IMR-90 (cell line): Measurements from ENCODE around the gene HSH2D. TPM values are rescaled to one million over a fixed set of nuclear protein-coding genes. Genes with fewer than 3 reads are reported as not detected.

ENCODE experiments used
- ATAC-seq: fragments of 200-7000 bp; cut with Tn5 transposase; 2 replicates; pipeline ENCODE4 v1.9.1; 2020; ENCODE audit warnings: low read depth, mild to moderate bottlenecking, moderate library complexity
- BruUV-seq: library from RNA; stranded (reverse); fragments of 400-500 nt; replicated peaks from 2 replicates; lab custom pipeline; 2021; lab: Mats Ljungman, UMichigan
- CTCF ChIA-PET: fragments of 300-600 bp; formaldehyde crosslinking; extraction: SDS; loops from one replicate; lab custom pipeline; 2021; ENCODE audit warnings: antibody characterized with exemption; lab: Yijun Ruan, JAX
- POLR2A ChIA-PET: fragments of 300-600 bp; sonication (Branson Sonifier 250); formaldehyde crosslinking; loops from one replicate; lab custom pipeline; 2022; ENCODE audit warnings: antibody characterized with exemption; ENCODE audit not compliant: unreplicated experiment; lab: Charles Lee
- DNase-seq: peaks from one replicate; pipeline ENCODE4 v3.0.0; 2013
- H2AFZ ChIP-seq: replicated peaks from 2 replicates; pipeline ENCODE3; 2013; ENCODE audit warnings: low read length, mild to moderate bottlenecking; ENCODE audit not compliant: poor library complexity
- H2AK5ac ChIP-seq: 2 replicates; pipeline ENCODE4 v1.6.1; 2013; ENCODE audit warnings: low read depth, low read length, inconsistent platforms
- H2AK9ac ChIP-seq: replicated peaks from 2 replicates; pipeline ENCODE3; 2013; ENCODE audit warnings: mild to moderate bottlenecking, low read depth, low read length, moderate library complexity; ENCODE audit not compliant: poor library complexity
- H2BK120ac ChIP-seq: 2 replicates; pipeline ENCODE4 v1.6.1; 2013; ENCODE audit warnings: low read depth, low read length, inconsistent platforms
- H2BK15ac ChIP-seq: 3 replicates; pipeline ENCODE4 v1.6.1; 2013; ENCODE audit warnings: low read depth, low read length, inconsistent platforms
- H2BK20ac ChIP-seq: 2 replicates; pipeline ENCODE4 v1.6.1; 2013; ENCODE audit warnings: low read depth, mild to moderate bottlenecking, inconsistent platforms, low read length, moderate library complexity
- H2BK5ac ChIP-seq: 2 replicates; pipeline ENCODE4 v1.6.1; 2013; ENCODE audit warnings: mild to moderate bottlenecking, low read depth, low read length, inconsistent platforms; ENCODE audit not compliant: poor library complexity, severe bottlenecking
- H3K14ac ChIP-seq: replicated peaks from 2 replicates; pipeline ENCODE4 v1.6.1; 2013; ENCODE audit warnings: low read depth, low read length, inconsistent platforms
- H3K18ac ChIP-seq: 2 replicates; pipeline ENCODE4 v1.6.1; 2013; ENCODE audit warnings: low read depth, low read length, control low read depth
- H3K23ac ChIP-seq: 2 replicates; pipeline ENCODE4 v1.6.1; 2013; ENCODE audit warnings: low read depth, low read length, inconsistent platforms
- H3K27ac ChIP-seq: 2 replicates; pipeline ENCODE4 v1.5.1; 2013; ENCODE audit warnings: mild to moderate bottlenecking, control low read depth, low read length; ENCODE audit not compliant: insufficient read depth
- H3K27me3 ChIP-seq: 2 replicates; pipeline ENCODE4 v1.6.1; 2013; ENCODE audit warnings: low read length; ENCODE audit not compliant: control insufficient read depth, insufficient read depth
- H3K36me3 ChIP-seq: 2 replicates; pipeline ENCODE4 v1.6.1; 2013; ENCODE audit warnings: low read length, mixed read lengths; ENCODE audit not compliant: control insufficient read depth, insufficient read depth
- H3K4ac ChIP-seq: 2 replicates; pipeline ENCODE4 v1.6.1; 2013; ENCODE audit warnings: low read depth, low read length, inconsistent platforms
- H3K4me1 ChIP-seq: 2 replicates; pipeline ENCODE4 v1.6.1; 2013; ENCODE audit warnings: low read length, mixed read lengths; ENCODE audit not compliant: control insufficient read depth, insufficient read depth
- H3K4me2 ChIP-seq: 2 replicates; pipeline ENCODE4 v1.6.1; 2013; ENCODE audit warnings: low read depth, mild to moderate bottlenecking, control low read depth, low read length, moderate library complexity
- H3K4me3 ChIP-seq: 2 replicates; pipeline ENCODE4 v1.5.1; 2013; ENCODE audit warnings: low read depth, mild to moderate bottlenecking, control low read depth, low read length, moderate library complexity; ENCODE audit not compliant: insufficient read depth
- H3K56ac ChIP-seq: 2 replicates; pipeline ENCODE4 v1.6.1; 2013; ENCODE audit warnings: low read length, inconsistent platforms; ENCODE audit not compliant: insufficient read depth; ENCODE audit errors: extremely low read depth
- H3K79me1 ChIP-seq, 2 experiments: 2 replicates each; pipeline ENCODE4 v1.6.1; 2013; ENCODE audit warnings: low read length in 2 of 2, inconsistent platforms in 1 of 2, low read depth in 1 of 2
- H3K9ac ChIP-seq: 2 replicates; pipeline ENCODE4 v1.6.1; 2013; ENCODE audit warnings: low read depth, low read length, control low read depth
- H3K9me1 ChIP-seq: 2 replicates; pipeline ENCODE4 v1.6.1; 2013; ENCODE audit warnings: low read length, inconsistent platforms; ENCODE audit not compliant: insufficient read depth
- H3K9me3 ChIP-seq: 2 replicates; pipeline ENCODE4 v1.6.1; 2013; ENCODE audit warnings: low read length; ENCODE audit not compliant: control insufficient read depth, insufficient read depth
- H4K20me1 ChIP-seq: 2 replicates; pipeline ENCODE4 v1.6.1; 2013; ENCODE audit warnings: low read length, inconsistent platforms; ENCODE audit not compliant: insufficient read depth
- H4K5ac ChIP-seq: 2 replicates; pipeline ENCODE4 v1.6.1; 2013; ENCODE audit warnings: mild to moderate bottlenecking, low read depth, low read length, control low read depth
- H4K8ac ChIP-seq, 2 experiments: 2 replicates each; pipeline ENCODE4 v1.6.1; 2013; ENCODE audit warnings: low read depth in 2 of 2, low read length in 2 of 2, control low read depth in 1 of 2, inconsistent platforms in 1 of 2
- H4K91ac ChIP-seq: 2 replicates; pipeline ENCODE4 v1.6.1; 2013; ENCODE audit warnings: low read depth, low read length, inconsistent platforms; ENCODE audit not compliant: insufficient read depth
- BHLHE40 ChIP-seq: fragments of 150-350 bp; IDR thresholded peaks from 2 replicates; pipeline ENCODE4 v1.6.1; 2016; ENCODE audit warnings: mild to moderate bottlenecking, low read depth, low read length
- CEBPB ChIP-seq: IDR thresholded peaks from 2 replicates; pipeline ENCODE4 v1.6.1; 2012; ENCODE audit warnings: low read depth, low read length, improper control_type of control experiment
- CHD1 ChIP-seq: IDR thresholded peaks from 2 replicates; pipeline ENCODE4 v1.6.1; 2012; ENCODE audit warnings: low read depth, low read length, improper control_type of control experiment
- CTCF ChIP-seq: conservative IDR thresholded peaks from 2 replicates; pipeline ENCODE4 v1.5.1; 2012; ENCODE audit warnings: mild to moderate bottlenecking, low read depth, low read length, improper control_type of control experiment
- ELK1 ChIP-seq: fragments of 150-350 bp; IDR thresholded peaks from 2 replicates; pipeline ENCODE4 v1.6.1; 2016; ENCODE audit warnings: low read depth, mild to moderate bottlenecking, low read length, moderate library complexity, borderline replicate concordance
- FOS ChIP-seq: fragments of 150-350 bp; IDR thresholded peaks from 2 replicates; pipeline ENCODE4 v1.6.1; 2016; ENCODE audit warnings: low read depth, low read length
- MAFK ChIP-seq: IDR thresholded peaks from 2 replicates; pipeline ENCODE4 v1.6.1; 2012; ENCODE audit warnings: low read depth, low read length, improper control_type of control experiment
- MAZ ChIP-seq: IDR thresholded peaks from 2 replicates; pipeline ENCODE4 v1.6.1; 2012; ENCODE audit warnings: low read depth, mild to moderate bottlenecking, low read length, improper control_type of control experiment, moderate library complexity, borderline replicate concordance
- MXI1 ChIP-seq: IDR thresholded peaks from 2 replicates; pipeline ENCODE4 v1.6.1; 2012; ENCODE audit warnings: low read depth, mild to moderate bottlenecking, low read length, moderate library complexity, borderline replicate concordance
- NFE2L2 ChIP-seq: fragments of 150-350 bp; IDR thresholded peaks from 2 replicates; pipeline ENCODE4 v1.6.1; 2016; ENCODE audit warnings: low read depth, mild to moderate bottlenecking, low read length
- POLR2A ChIP-seq: IDR thresholded peaks from 2 replicates; pipeline ENCODE4 v1.6.1; 2012; ENCODE audit warnings: mild to moderate bottlenecking, low read depth, low read length
- RAD21 ChIP-seq: IDR thresholded peaks from 2 replicates; pipeline ENCODE4 v1.6.1; 2012; ENCODE audit warnings: low read length, improper control_type of control experiment
- RCOR1 ChIP-seq: IDR thresholded peaks from 2 replicates; pipeline ENCODE4 v1.6.1; 2012; ENCODE audit warnings: mild to moderate bottlenecking, low read length, improper control_type of control experiment; ENCODE audit not compliant: insufficient replicate concordance
- RFX5 ChIP-seq: IDR thresholded peaks from 2 replicates; pipeline ENCODE4 v1.8.0; 2012; ENCODE audit warnings: low read depth, mild to moderate bottlenecking, low read length, moderate library complexity
- SMC3 ChIP-seq: fragments of 150-350 bp; IDR thresholded peaks from 2 replicates; pipeline ENCODE4 v1.6.1; 2016; ENCODE audit warnings: low read depth, mild to moderate bottlenecking, antibody characterized with exemption, low read length, moderate library complexity
- USF2 ChIP-seq: fragments of 150-350 bp; IDR thresholded peaks from 2 replicates; pipeline ENCODE4 v1.6.1; 2017; ENCODE audit warnings: mild to moderate bottlenecking, antibody characterized with exemption, low read length, low read depth
- WGBS, 2 experiments: methylation state at CpG; one replicate each; pipeline versions ENCODE4 v1.1.5 to v1.1.7; 2013; ENCODE audit warnings: missing lambda C conversion rate in 2 of 2; ENCODE audit not compliant: insufficient read length in 1 of 2; ENCODE audit errors: extremely low coverage in 2 of 2; 5-methylcytosine and 5-hydroxymethylcytosine counted together
- dilution Hi-C: fragments of 300-500 bp; cut with HindIII; formaldehyde crosslinking; loops from one replicate; pipeline ENCODE4 v1.14.3; 2018; ENCODE audit warnings: low sequenced_read_pairs; ENCODE audit not compliant: unreplicated experiment
- in situ Hi-C: fragments of 300-500 bp; cut with MboI; formaldehyde crosslinking; loops from 3 replicates; pipeline ENCODE4 v1.14.3; 2019; ENCODE audit warnings: low sequenced_read_pairs, inconsistent platforms, mixed read lengths
- intact Hi-C: fragments of 100-400 bp; cut with micrococcal nuclease; formaldehyde crosslinking; loops from 2 replicates; pipeline ENCODE4 v1.10.0; 2022
- polyA plus RNA-seq, 3 experiments: library from polyadenylated mRNA; depleted of rRNA; stranded (reverse); fragments of >200 nt; gene quantifications; 2 replicates each; pipeline ENCODE4 v1.2.3, GENCODE V29; 2012; ENCODE audit warnings: low replicate concordance in 1 of 3
- total RNA-seq: library from RNA; depleted of rRNA; stranded (reverse); fragments of >200 nt; gene quantifications from 2 replicates; pipeline ENCODE4 v1.2.3, GENCODE V29; 2012

HSH2D gene
- total and polyA plus RNA-seq, 2 of the 4 experiments (the other 2 are of a cell fraction) = not detected

- Histone ChIP-seq H2BK20ac (no peak overlapping the region), H3K4me3 (no peak overlapping the region), H3K4ac (no peak overlapping the region; the same call in 1 of the 2 replicates), H3K9me3 (no peaks in the 10 kb centered on the region), H2BK15ac (no peak overlapping the region), H3K9ac (no peak overlapping the region), H3K14ac (no peak overlapping the region), H4K5ac (no peak overlapping the region), H3K79me1 (no peaks in the 10 kb centered on the region), H2AK5ac (no peak overlapping the region), H3K36me3 (no peaks in the 10 kb centered on the region), H2AFZ (no peak overlapping the region), H3K4me2 (no peak overlapping the region), H2AK9ac (no peak overlapping the region), H2BK120ac (no peak overlapping the region), H4K8ac (no peak overlapping the region), H3K27me3 (peaks cover 4% of the 10 kb centered on the region; the same call in 1 of the 2 replicates), H4K91ac (no peak overlapping the region), H3K27ac (no peak overlapping the region), H3K56ac (no peak overlapping the region), H3K4me1 (peaks cover 8% of the 10 kb centered on the region), H3K23ac (no peak overlapping the region), H3K9me1 (peaks cover 8% of the 10 kb centered on the region), H3K18ac (no peak overlapping the region), H2BK5ac (no peak overlapping the region), H4K20me1 (no peaks in the 10 kb centered on the region)
- TF ChIP-seq RAD21 (no peak), RFX5 (no peak), MXI1 (no peak), MAZ (no peak), RCOR1 (no peak), NFE2L2 (no peak), CTCF (no peak), BHLHE40 (no peak), MAFK (no peak), ELK1 (no peak), FOS (no peak), CHD1 (no peak), CEBPB (no peak), POLR2A (no peak), USF2 (no peak), SMC3 (no peak)
- WGBS, 2 experiments = no CpG with 5 or more reads among the region's 10 CpGs
- BruUV-seq = no TSS peak
- in situ Hi-C loops (no loop called here), dilution Hi-C loops (no loop called here), intact Hi-C loops (no loop called here)
- DNase-seq = no peak
- POLR2A ChIA-PET = no interaction called here
- CTCF ChIA-PET = no interaction called here
- ATAC-seq = no peak
These were observed 14.1 kb downstream of the HSH2D start for GRCh38 chr19:16157601-16158000.
